Hematopoietic multipotent progenitor cell (in vitro differentiated cells): ENCODE data around the gene EPHA4. TPM values are rescaled to one million over a fixed set of nuclear protein-coding genes. Genes with fewer than 3 reads are reported as not detected.

Source experiments
- DNase-seq, 3 donors: peaks; one replicate each; pipeline ENCODE4 v3.0.0-alpha.2; 2011 to 2015; ENCODE audit warnings: low read depth in 2 of 3, low spot score in 2 of 3
- total RNA-seq: library from RNA; depleted of rRNA; stranded (reverse); fragments of >200 nt; gene quantifications from one replicate; pipeline ENCODE4 v1.2.3, GENCODE V29; 2012

EPHA4 gene
- total RNA-seq, 1 donor = 0.27 TPM

DNA sequence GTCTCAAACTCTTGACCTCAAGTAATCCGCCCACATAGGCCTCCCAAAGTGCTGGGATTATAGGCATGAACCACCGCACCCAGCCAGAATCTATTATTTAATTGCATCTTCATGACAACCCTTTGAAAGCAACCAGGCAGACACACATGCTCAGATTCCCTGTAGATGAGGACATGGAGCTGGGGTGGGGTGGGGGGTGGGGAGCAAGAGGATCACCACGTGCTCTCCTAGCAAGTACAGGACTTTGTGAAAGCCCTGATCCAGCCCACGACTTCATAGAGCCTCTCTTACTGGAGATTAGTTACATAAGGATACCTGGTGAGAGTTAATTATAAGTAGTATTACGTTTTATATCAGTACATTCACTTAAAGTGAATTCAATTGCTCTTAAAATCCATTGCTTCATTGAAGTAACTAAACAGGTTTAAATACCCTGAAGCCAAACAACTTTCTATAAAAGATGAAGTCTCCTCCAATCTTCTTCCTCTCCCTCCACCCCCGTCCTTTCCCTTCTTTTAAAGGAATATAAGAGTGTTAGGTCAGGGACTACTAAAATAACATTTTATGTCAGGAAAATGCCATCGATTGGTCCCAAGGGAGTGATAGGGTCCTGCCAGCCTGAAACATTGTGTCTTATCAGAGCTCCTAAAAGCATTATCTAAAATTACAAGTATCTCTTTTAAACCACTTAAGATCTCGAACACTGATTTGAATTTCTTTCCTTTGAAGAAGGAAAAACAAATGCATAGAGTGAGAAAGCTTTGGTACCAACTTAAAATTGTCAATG lies 123.9 kb downstream of the EPHA4 start:
- no peak for DNase-seq

DNA sequence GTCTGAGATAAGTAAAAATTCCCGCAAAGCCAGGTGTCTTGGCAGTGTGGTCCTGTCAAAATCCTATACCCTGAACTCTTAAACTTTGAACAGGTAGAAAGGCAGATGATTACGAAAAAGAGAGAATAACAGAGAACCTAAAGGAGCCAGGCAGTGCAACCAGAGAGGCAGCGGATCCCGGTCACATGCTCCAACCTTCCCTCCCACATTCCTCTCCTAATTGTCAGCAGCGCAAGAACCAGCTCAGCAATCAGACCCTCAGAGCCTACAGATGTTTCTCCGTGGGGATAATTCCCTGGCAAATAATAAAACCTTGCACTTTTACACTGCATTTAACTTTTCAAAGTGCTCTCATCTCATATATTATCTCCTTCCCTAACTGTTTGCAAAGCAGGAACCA lies 124.8 kb downstream of the EPHA4 start:
- DNase-seq = no peak

- no peak for DNase-seq
Observed at GRCh38 chr2:221446140-221446539, 126.0 kb downstream of the EPHA4 start.

DNA sequence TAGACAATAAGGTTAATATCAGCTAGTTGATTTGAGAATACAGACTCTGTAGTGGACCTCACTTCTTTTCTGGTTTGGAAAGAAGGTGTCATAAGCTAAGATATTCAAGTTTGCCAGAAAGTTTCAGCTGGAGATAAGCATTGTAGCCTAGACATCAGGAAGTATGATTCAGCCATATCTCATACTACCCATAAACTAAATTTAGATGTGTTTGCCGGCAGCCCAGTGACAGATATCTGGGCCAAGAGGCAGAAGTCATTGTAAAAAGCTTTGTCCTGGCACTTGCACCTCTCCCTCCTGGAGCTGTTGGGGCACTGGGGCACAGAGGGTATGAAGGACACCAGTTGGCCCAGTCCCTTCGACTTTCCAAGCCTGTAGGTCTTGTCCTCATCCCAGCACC lies 128.0 kb downstream of the EPHA4 start:
- peak in 2 of 3 donors; percentile 50 to 61 for DNase-seq

- no peak for DNase-seq
Observed at GRCh38 chr2:221443645-221444044, 128.5 kb downstream of the EPHA4 start.

GRCh38 chr2:221442128-221442527 lies 130.0 kb downstream of the EPHA4 start:
- no peak for DNase-seq

DNA sequence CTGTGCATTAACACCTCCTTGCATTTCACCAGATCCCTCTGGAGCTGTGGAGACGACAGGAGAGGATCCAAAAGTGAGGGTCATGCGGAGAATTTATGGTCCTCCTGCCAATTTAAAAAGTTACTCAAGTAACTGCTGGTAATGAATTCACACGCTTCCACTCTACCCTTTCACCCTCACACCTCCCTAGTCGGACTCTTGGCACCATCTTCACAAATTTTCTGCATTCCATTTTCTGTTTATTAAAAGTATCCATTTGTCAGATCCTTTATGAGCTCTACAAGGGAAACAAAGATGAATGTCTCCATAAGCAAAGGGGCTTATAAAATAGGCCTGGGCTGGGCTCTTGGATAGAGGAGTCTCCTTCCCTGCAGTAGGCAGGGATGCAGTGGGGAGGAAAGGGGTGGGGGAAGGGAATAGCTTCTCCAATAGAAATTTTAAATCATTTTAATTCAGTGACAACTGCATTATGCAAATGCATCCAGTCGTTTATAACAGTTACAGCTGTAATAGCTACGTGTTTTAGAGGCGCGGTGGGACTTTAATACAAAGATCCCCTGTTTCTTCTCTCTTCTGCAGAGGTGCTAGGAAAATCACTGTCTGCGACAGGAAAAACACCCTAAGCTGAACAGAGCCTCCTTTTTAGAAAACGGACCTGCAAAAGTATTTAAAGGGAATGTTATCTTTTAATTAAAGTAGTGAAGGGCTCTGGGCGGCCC lies 132.2 kb downstream of the EPHA4 start:
- no peak for DNase-seq

GRCh38 chr2:221437056-221437455 lies 135.0 kb downstream of the EPHA4 start:
- no peak for DNase-seq

GRCh38 chr2:221435171-221435570 lies 136.9 kb downstream of the EPHA4 start:
- no peak for DNase-seq

- no peak for DNase-seq
Observed at GRCh38 chr2:221434142-221434541, 138.0 kb downstream of the EPHA4 start.

GRCh38 chr2:221431477-221431876 lies 140.6 kb downstream of the EPHA4 start:
- no peak for DNase-seq

- no peak for DNase-seq
Observed at GRCh38 chr2:221429741-221430491, 142.2 kb downstream of the EPHA4 start.

DNA sequence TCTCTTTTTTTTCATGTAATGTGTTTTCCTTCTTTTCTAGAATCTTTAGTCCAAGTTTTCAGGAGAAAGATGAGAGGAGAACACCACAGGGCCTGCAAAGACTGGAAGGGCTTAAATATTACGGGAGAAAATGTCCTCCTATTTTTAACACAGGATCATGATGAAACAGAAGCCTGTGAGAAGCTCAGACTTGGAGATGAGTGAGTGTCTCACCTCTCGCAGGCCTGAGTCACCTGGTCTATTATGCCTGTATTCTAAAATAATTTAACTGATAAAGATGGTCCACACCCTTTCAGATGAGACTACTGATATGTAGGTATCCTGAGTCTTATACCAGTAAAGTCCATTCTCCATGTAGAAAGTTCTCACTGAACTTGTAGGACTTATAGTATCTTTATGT lies 143.2 kb downstream of the EPHA4 start:
- DNase-seq = no peak

GRCh38 chr2:221426929-221427328 lies 145.2 kb downstream of the EPHA4 start:
- DNase-seq = no peak

DNA sequence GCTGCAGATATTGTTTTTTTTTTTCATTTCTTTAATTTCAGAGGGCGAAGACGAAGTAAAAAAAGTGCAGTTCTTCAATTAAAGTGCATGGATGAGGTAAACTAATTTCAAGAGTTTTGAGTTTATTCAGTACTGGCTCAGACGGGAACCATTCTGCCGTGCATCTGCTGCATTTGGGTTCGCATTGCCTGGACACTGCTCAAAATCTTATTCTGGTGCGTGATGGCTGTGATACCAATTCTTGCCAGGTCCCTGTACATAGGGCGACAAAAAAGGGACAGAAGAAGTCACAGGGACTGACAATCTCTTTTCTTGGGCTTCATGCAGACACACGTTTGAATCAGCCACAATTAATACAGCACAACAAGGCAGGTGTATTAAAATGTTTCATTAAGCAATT lies 146.2 kb downstream of the EPHA4 start:
- no peak for DNase-seq

- DNase-seq = no peak
Observed at GRCh38 chr2:221425353-221425752, 146.8 kb downstream of the EPHA4 start.

DNA sequence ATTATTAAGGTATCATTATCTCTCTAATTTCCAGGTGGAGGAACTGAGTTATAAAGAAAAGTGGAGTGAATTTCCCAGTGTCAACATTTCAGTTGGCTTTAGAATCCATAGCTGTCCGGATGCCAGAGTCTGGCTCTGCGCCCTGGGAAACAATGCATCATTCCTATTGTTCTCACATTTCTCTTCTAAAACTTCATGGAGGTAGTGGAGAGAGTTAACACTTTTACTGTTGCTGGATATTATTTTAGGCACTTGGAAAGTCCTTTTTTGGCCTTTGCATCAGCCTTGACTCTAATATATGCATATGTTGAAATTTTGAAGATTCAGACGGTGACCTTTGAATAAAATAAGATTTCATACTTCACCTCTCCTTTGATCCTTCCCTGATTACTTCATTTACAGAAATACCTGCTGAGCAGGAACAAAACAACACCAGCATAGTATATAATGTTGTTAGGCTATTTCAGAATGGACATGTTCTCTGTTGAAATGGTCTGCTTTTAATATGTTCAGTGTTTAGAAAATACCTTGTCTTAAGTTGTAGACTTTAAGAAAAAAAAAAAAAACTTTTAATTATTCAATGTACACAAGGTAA lies 148.8 kb downstream of the EPHA4 start:
- no peak for DNase-seq

- DNase-seq = no peak
Observed at GRCh38 chr2:221422516-221423209, 149.4 kb downstream of the EPHA4 start.

DNA sequence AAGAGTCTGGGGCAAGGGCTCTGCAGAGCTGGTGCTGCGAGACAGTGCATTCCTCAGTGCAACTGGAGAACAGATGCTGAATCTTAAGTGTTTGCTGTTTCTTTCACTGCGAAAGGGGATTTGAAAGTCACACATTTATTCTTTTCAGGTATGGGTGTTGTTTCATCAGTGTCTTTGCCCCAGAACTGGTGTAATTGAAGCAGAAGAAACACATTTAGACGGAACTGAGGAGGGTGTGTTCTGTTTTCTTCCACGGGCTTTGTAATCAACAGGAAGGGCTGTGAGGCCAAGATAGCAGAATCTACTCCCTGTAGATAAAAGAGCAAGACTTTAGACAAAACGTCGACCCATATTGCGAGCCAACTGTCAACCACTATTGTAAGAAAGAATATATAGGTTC lies 151.9 kb downstream of the EPHA4 start:
- peak in 2 of 3 donors; percentile 88 to 97 for DNase-seq

DNA sequence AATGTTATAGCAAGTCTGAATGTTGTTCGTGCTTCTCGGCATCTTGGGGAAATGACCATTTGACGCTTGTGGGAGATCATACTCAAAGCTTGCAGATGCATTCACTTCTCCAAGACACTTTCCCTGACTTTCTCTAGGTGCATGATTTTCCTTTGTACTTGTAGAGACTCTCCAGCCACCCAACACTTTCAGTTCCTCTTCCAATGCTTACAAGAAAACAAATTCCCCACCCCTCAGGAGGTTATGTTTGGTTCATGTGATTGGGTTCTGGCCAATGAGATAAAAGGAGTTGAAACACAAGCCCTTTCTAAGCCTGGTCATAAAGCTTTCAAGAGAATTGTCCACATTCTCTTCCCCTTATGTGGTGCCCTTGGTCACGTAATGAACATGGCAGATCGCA lies 156.3 kb downstream of the EPHA4 start:
- DNase-seq = no peak

DNA sequence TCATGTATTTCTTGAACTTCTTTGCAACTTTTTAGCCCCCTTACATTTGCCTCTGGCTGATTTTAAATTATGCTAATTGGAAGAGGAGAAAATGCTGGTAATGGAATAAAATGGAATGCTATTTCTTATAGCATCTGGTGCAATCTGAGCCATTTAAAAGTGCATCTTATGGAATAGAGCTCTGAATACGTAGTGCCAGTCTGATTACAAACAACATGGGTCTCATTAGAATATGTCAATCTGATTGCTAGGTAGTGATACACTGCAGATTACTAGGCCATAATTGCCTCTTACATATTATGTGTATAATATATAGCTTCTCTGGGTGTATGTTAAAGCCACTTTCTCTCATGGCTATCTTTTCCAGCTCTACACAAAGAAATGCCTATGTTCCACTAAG lies 159.1 kb downstream of the EPHA4 start:
- DNase-seq = no peak
